Activated CD4-positive, CD25-positive, alpha-beta regulatory T cell treated with anti-CD3 and anti-CD28 coated beads, Interleukin-2, amount 50 U/mL, for 72 hours (primary cell): Measurements from ENCODE around the gene ABL1.
A peak's percentile ranks its signal among the peaks of the same experiment; 100 is the strongest.
"Not testable (repeated sequence)": the region's sequence is repeated elsewhere in the genome, so short reads cannot be mapped to it uniquely, and the experiment has no call there.

Experiments used
- DNase-seq: peaks from one replicate; pipeline ENCODE4 v3.0.0; 2021

The ABL1 gene

GRCh38 chr9:130834371-130835336, at the start of gene ABL1:
Gene ABL1 (plus strand): TSS chr9:130835254. CDS start chr9:130835447, 193 bp downstream.
- DNase-seq, result peak; percentile 61

DNA sequence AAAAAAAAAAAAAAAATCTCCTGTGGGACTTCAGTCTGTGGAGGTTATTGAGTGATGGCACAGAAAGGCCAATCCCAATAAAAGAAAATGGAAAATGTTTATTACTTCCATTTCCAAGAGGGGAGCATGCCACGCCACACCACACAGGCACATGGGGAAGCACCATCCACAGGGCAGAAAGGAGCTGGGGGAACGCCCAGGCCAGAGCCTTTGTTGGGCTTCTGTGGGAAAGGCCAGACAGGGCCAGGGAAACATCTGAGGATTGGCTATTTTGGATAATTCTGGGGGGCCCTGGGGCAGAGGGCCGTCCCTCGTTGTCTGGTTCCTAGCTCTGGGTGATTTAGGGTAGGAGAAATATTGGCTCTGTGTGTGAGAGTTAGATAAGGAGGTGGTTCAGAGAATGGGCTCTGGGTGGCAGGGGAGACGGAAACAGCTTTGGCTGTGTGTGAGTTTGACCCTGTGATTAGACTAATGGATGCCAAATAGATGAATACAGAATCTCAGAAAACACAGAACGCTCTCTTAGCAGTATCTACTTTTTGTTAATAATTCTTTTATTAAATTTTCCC, 49.0 kb upstream of the ABL1 start:
- DNase-seq, result no peak

DNA sequence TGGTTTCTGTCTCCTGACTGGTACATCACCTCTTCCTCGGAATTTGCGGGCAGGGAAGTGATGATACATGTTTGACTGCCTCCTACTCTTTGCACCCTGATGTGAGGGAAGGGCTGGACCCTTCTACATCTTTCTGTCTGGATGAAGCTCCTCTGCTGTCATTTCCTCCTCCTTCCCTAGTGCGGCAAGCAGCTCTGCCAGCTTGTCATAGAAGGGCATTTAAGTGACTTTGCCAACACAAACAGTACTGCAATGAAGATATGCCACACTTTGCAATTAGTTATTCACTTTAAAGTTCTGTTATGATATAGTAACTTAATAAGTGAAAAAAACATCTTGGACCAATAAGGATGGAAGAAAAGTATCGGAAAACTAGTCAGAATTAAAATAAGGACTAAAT, 48.5 kb upstream of the ABL1 start:
- DNase-seq, result no peak

DNA sequence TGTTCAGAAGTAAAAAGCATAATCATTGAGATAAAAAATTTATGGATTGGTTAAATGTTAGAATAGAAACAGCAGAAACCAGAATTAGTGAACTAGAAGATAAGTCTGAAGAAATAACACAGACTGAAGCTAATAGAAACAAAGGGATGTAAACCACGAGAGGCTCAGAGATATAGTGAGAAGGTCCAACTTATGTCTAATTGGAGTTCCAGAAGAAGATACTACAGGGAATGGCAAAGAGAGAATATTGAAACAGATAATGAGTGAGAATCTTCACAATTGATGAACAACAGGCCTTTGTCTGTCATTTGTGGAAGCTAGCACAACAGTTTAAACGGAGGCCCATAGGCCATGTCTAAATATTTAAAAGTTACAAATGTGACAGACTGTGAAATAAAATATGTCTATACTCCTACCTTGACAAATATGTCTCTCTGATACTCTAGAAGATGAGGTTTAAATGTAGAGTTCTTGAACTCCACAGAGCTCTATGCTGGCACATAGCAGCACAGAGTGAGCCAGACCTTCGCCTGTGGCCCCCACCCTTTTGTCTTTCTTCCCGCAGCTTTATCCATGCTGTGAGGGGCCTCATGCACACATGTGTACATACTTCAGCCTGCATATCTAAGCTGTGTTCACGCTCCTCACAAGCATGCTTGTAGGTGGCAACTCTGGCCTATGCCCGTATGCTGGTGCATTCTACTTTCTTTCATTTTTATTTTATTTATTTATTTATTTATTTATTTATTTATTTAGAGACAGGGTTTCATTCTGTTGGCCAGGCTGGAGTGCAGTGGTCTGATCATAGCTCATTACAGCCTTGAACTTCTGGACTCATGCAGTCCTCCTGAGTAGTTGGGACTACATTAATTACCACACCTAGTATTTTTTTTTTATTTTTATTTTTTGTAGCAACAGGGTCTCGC, 45.0 kb upstream of the ABL1 start:
- no peak for DNase-seq

- DNase-seq, result no peak
Observed at GRCh38 chr9:130791303-130791894, 43.7 kb upstream of the ABL1 start.

- DNase-seq, result no peak
Observed at GRCh38 chr9:130793589-130793988, 41.5 kb upstream of the ABL1 start.

DNA sequence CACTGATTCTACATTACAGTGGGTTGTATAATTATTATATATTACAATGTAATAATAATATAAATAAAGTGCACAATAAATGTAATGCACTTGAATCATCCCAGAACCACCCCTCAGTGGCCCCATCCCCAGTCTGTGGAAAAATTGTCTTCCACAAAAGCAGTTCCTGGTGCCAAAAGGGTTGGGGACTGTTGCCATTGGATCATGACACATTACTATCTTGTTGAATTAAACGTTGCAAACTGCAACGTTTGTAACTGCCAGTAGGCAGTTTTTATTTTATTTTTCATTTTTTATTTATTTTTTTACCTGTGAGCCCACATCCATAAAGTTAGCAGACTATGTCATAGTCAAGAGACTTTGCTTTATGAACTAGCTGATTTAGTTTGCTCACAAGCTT, 41.0 kb upstream of the ABL1 start:
- DNase-seq, result not testable (repeated sequence)

GRCh38 chr9:130794423-130794822, 40.6 kb upstream of the ABL1 start:
- DNase-seq, result not testable (repeated sequence)

DNA sequence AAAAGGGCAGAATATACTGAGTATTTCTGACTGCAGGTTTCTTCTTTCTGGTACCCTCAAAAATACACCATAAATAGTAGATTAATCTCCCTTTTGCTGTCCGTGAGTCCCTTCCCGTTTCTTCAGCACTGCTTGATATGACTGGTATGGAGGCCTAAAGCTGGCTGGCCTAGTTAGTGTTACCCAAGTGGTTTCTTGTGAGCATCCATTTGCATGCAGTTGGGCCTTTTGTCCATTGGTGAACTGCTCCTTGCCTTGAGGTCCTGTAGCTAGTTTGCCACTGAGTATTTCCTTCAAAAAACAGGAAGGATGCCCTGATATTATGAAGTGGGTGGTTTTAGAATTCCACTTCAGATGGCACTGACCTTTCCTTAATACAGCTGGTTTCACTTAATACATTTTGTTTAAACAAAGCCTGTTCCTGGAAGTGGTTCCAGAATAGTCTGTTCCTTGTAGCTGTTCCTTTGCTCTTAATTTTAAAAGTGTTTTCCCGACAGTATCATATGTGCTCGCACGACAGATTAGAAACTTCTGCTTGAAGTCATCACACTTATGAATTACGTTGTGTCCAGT, 40.0 kb upstream of the ABL1 start:
- DNase-seq, result no peak

DNA sequence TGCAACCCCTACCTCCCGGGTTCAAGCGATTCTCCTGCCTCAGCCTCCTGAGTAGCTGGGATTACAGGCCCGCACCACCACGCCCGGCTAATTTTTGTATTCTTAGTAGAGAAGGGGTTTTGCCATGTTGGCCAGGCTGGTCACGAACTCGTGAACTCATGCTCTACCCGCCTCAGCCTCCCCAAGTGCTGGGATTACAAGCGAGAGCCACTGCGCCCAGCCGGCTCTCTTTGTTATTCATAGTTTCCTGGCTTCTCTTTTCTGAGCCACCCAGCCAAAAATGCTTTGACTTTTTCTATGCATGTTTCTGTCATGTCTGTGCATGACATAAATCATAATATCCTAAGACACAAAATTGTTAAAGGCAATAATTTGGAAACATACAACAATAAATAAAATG, 31.9 kb upstream of the ABL1 start:
- not testable (repeated sequence) for DNase-seq

GRCh38 chr9:130805510-130806326, 29.3 kb upstream of the ABL1 start:
- DNase-seq, result no peak

GRCh38 chr9:130806327-130806716, 28.7 kb upstream of the ABL1 start:
- no peak for DNase-seq

DNA sequence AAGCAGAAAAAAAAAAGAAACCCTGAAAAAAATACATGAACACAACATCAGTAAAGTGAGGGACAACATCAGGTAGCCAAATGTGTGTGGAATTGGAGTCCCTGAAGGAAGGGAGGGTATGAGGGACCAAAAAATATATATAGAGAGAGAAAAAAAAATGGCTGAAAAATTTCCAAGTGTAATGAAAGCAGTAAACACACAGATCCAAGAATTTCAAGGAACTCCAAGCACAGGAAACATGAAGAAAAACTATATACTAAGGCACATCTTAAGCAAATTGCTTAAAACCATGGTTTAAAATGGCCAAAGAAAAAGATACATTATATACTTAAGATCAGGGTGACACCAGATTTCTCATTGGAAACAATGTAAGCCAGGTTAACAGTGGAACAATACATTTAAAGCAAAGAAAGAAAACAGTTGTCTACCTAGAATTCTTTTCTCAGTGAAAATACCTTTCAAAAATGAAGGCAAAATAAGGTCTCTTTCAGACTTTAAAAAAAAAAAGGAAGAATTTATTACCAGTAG, 24.4 kb upstream of the ABL1 start:
- no peak for DNase-seq

DNA sequence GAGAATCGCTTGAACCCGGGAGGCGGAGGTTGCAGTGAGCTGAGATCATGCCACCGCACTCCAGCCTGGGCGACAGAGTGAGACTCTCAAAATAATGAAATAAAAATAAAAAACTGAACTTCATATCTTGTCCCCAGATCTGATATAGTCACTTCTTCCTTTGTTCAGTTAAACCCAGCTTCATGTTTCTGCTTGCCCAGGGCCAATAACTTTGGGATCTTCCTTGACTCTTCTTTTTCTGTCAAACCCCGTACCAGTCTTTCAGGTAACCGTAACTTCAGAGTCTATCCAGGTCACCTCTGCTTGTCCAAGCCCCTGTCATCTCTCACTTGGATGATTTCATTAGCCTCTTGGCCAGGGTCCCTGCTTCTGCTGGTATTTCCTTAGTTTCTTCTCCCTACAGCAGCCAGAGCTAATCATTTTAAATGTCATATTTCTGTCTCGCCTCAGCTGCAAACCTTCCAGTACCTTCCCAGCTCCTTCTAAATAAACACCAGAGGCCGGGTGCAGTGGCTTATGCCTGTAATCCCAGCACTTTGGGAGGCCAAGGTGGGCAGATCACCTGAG, 19.7 kb upstream of the ABL1 start:
- no peak for DNase-seq

GRCh38 chr9:130817914-130818313, 17.1 kb upstream of the ABL1 start:
- no peak for DNase-seq

DNA sequence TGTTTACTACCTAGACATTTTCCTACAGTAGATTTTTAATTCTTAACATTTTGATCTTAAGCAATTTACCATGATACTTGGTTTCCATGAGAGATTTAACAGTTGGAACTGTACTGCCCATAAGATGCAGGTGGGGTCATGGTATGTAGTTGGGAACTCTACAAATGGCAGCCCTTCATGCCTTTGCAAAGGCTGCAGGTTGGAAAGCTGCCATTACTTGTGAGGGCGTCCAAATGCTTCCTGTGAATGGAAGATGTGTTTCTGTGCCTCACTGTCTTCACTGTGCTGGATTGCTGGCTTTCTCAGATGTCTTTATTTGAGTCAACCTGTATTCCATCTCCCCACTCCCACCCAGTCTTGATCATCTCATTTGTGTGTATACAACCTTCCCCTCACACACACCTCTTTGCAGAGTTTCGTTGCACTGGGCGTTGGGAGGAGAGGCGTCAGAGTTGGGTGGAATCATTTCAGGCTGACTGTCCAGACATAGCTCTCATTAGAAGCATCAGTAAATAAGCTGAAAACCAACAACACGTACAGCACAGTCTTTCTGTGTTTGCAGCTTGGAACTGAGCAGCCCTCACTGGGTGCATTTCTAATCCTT, 14.8 kb upstream of the ABL1 start:
- DNase-seq, result no peak

GRCh38 chr9:130823435-130823834, 11.6 kb upstream of the ABL1 start:
- DNase-seq, result no peak

DNA sequence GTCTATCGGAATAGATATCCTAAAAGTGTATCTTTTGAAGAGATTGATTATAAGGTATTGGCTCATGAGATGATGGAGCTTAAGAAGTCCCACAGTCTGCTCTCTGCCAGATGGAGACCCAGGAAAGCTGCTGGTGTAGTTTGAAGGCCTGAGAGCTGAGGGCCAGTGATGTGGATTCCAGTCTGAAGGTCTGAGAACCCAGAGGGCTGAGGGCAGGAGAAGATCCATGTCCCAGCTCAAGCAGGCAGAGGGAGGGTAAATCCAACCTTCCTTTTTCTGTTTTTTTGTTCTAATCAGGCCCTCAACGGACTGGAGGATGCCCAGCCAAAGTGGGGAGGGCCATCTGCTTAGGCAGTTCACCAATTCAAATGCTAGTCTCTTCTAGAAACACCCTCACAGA, 11.0 kb upstream of the ABL1 start:
- DNase-seq, result no peak

DNA sequence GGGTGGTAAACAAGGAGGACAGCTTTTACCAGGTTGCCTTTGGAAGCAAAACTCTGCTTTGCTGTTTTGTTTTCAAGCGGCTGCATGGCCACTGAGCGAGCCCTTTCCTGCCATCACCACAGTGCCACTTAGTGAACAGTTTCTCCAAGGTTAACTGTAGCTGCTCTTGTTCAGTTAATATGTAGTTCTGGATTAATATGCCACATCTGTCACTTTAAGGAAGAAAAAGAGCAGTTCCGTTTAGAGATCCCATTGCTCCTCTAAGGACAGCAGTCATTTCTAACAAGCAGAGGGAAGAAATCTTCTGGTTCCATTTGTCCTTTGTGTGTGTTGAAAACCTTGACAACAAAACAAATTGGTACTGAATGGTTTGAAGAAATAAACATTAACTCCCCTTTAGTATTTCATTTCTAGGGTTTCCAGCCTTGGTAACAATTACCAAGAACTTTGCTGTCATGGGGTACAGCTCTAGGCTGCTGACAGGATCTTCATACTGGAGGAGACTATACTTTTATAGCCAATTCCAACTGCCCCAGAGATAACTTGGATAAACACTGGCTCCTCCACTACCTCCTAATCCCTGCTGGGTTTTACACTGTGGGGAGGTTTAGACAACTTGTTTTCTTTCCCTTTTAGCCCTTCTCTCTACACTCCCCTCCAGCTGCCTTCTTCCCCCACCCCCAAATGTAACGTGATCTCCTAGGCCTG, 10.3 kb upstream of the ABL1 start:
- no peak for DNase-seq

DNA sequence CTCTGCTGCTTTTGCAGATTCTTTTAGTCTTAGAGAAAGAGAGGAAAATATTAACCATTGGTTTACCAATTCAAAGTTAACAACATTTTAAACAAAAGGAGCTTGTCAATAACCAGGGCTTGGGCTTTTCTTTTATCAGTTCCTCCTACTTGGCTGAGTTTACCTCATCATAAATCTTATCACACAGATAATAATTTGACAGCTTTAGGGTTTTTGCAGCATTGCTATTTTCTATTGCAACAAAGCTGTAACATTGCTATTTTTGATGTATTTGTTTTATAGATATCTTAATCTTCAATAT, 9.8 kb upstream of the ABL1 start:
- no peak for DNase-seq
